NCI-H146 treated with DMSO at 0.1 percent for 48 hours (cell line): ENCODE results near the gene PIK3C2A.

Experiments used
- DNase-seq: peaks from one replicate; lab custom pipeline; 2025; ENCODE audit not compliant: unreplicated experiment; lab: John Stamatoyannopoulos, UW

PIK3C2A gene

GRCh38 chr11:17159441-17159840, 48.3 kb downstream of the PIK3C2A start:
- no peak for DNase-seq
